ENCODE data around the gene MAP4. TPM values are rescaled to one million over a fixed set of nuclear protein-coding genes. Genes with fewer than 3 reads are reported as not detected.

Gene MAP4
- total RNA-seq, 1 donor from 2014 or later, result 471 TPM

DNA sequence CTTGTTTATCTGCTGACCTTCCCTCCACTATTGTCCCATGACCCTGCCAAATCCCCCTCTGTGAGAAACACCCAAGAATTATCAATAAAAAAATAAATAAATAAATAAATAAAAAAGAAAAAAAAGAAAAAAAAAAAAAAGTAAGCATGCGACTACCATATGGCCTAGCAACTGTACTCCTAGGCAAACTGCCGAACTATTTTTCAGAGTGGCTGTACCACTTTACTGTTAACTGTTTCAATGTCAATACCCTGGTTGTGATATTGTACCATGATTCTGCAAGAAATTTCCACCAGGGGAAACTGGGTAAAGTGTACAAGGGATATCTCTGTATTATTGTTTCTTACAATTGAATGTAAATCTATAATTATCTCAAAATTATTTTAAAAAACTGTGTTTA, 41.3 kb upstream of the MAP4 start:
- no peaks in the 10 kb centered on the region for H3K27me3 ChIP-seq (ENCODE audit: insufficient read depth, low read length)
- no peak overlapping the region for H3K4me2 ChIP-seq (ENCODE audit: low read length)
- no peaks in the 10 kb centered on the region for H3K9me3 ChIP-seq (ENCODE audit: insufficient read depth, low read depth, low read length)
- H3K27ac ChIP-seq (ENCODE audit: low read depth, low read length), result peak overlapping the region; percentile 24
- no peak overlapping the region for H2AFZ ChIP-seq (ENCODE audit: low read depth, low read length)
- no peak for TF ChIP-seq EZH2 (IDR thresholded peaks at IDR 0.05; ENCODE audit: insufficient read depth, low read length)
- TF ChIP-seq, protein P1, sequence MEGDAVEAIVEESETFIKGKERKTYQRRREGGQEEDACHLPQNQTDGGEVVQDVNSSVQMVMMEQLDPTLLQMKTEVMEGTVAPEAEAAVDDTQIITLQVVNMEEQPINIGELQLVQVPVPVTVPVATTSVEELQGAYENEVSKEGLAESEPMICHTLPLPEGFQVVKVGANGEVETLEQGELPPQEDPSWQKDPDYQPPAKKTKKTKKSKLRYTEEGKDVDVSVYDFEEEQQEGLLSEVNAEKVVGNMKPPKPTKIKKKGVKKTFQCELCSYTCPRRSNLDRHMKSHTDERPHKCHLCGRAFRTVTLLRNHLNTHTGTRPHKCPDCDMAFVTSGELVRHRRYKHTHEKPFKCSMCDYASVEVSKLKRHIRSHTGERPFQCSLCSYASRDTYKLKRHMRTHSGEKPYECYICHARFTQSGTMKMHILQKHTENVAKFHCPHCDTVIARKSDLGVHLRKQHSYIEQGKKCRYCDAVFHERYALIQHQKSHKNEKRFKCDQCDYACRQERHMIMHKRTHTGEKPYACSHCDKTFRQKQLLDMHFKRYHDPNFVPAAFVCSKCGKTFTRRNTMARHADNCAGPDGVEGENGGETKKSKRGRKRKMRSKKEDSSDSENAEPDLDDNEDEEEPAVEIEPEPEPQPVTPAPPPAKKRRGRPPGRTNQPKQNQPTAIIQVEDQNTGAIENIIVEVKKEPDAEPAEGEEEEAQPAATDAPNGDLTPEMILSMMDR (IDR thresholded peaks at IDR 0.05; ENCODE audit: insufficient read depth, low read depth, low read length), result no peak
- peaks cover 68% of the 10 kb centered on the region for H3K79me2 ChIP-seq (ENCODE audit: insufficient read depth, low read length)
- FAIRE-seq (no peak), DNase-seq (ENCODE audit: low read depth) (no peak)
- Mint-ChIP-seq H3K4me1 (ENCODE audit: low read depth, unreplicated experiment) (peaks cover 11% of the 10 kb centered on the region), H3K36me3 (ENCODE audit: low read depth, unreplicated experiment) (peaks cover 16% of the 10 kb centered on the region), H3K27ac (ENCODE audit: unreplicated experiment) (no peak overlapping the region), H3K27me3 (ENCODE audit: low read depth, unreplicated experiment) (no peaks in the 10 kb centered on the region), H3K9me3 (ENCODE audit: unreplicated experiment) (peaks cover 7% of the 10 kb centered on the region), H3K4me3 (ENCODE audit: unreplicated experiment) (no peak overlapping the region)
- H3K4me3 ChIP-seq (ENCODE audit: insufficient read depth, low read depth, low read length), result no peak overlapping the region
- no peaks in the 10 kb centered on the region for H3K4me1 ChIP-seq (ENCODE audit: insufficient read depth, low read length)
- peaks cover 5% of the 10 kb centered on the region for H3K36me3 ChIP-seq (ENCODE audit: insufficient read depth, low read length)
- H3K9ac ChIP-seq (ENCODE audit: low read length), result no peak overlapping the region
- H4K20me1 ChIP-seq (ENCODE audit: insufficient read depth, low read length), result peaks cover 52% of the 10 kb centered on the region

DNA sequence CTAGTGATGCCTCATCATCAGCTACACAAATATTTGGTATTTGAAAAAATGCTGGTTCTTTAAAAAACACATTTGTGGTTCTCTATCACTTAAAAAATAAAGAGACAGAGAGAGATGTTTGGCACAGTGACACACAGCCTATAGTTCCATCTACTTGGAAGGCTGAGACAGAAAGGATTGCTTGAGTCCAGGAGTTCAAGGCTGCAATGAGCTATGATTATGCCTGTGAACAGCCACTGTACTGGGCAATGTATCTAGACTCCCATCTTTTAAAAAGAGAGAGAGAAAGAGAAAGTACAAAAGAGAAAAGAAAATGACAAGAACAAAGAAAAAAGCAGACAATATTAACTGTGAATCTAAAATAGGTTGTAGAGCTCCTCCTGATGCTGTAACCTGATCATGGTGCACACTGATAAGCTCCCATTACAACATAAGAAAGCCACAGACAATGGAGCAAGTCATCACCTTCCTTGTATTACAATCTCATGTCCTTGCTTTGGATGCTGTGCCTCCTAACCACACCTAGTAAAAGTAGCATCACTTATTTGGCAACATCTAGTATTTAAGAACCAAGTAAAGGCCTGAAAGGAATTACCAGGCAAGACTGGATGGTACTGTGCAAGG, 31.7 kb upstream of the MAP4 start:
- no peaks in the 10 kb centered on the region for H3K9me3 ChIP-seq (ENCODE audit: insufficient read depth, low read depth, low read length)
- H3K27me3 ChIP-seq (ENCODE audit: insufficient read depth, low read length), result no peaks in the 10 kb centered on the region
- Mint-ChIP-seq H3K27ac (ENCODE audit: unreplicated experiment) (peak overlapping the region; percentile 34), H3K9me3 (ENCODE audit: unreplicated experiment) (no peaks in the 10 kb centered on the region), H3K4me1 (ENCODE audit: low read depth, unreplicated experiment) (peaks cover 18% of the 10 kb centered on the region), H3K4me3 (ENCODE audit: unreplicated experiment) (no peak overlapping the region), H3K36me3 (ENCODE audit: low read depth, unreplicated experiment) (peaks cover 27% of the 10 kb centered on the region), H3K27me3 (ENCODE audit: low read depth, unreplicated experiment) (no peaks in the 10 kb centered on the region)
- H3K36me3 ChIP-seq (ENCODE audit: insufficient read depth, low read length), result peaks cover 10% of the 10 kb centered on the region
- H3K4me3 ChIP-seq (ENCODE audit: insufficient read depth, low read depth, low read length), result no peak overlapping the region
- no peak overlapping the region for H3K9ac ChIP-seq (ENCODE audit: low read length)
- peaks cover 79% of the 10 kb centered on the region for H4K20me1 ChIP-seq (ENCODE audit: insufficient read depth, low read length)
- TF ChIP-seq, protein P1 (IDR thresholded peaks at IDR 0.05; ENCODE audit: insufficient read depth, low read depth, low read length), result no peak
- TF ChIP-seq EZH2 (IDR thresholded peaks at IDR 0.05; ENCODE audit: insufficient read depth, low read length), result no peak
- FAIRE-seq (no peak), DNase-seq (ENCODE audit: low read depth) (peak; percentile 75)
- H3K79me2 ChIP-seq (ENCODE audit: insufficient read depth, low read length), result peaks cover 93% of the 10 kb centered on the region
- no peak overlapping the region for H2AFZ ChIP-seq (ENCODE audit: low read depth, low read length)
- H3K4me2 ChIP-seq (ENCODE audit: low read length), result no peak overlapping the region
- H3K27ac ChIP-seq (ENCODE audit: low read depth, low read length), result no peak overlapping the region
- no peaks in the 10 kb centered on the region for H3K4me1 ChIP-seq (ENCODE audit: insufficient read depth, low read length)

DNA sequence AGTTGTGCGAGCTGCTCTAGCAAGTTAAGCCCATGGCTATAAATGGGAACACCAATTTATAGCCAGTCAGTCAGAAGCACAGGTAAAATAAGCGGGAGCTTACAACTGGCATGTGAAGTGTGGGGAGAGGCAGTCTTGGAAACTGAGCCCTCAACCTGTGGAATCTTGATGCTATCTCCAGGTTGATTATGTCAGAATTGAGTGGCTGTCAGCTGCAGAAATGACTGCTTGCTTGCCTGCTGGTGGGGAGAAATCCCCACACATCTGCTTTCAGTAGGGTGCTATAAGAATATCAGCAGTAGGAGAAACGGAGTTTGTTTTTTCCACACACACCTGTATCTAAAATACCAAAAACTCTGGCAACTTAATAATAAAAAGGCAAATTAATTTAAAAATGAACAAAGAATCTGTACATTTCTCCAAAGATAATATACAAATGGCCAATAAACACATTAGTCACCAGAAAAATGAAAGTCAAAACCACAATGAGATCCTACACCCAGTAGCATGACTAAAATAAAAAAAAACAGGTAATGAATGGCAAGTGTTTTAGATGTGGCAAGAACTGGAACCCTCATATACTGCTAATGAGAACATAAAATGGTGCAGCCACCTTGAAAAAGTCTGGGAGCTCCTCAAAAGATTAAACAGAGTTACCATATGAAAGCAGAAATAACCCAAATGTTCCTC, 26.0 kb upstream of the MAP4 start:
- Histone ChIP-seq H3K36me3 (ENCODE audit: insufficient read depth, low read length) (peaks cover under 1% of the 10 kb centered on the region), H3K4me3 (ENCODE audit: insufficient read depth, low read depth, low read length) (no peak overlapping the region), H4K20me1 (ENCODE audit: insufficient read depth, low read length) (peaks cover 74% of the 10 kb centered on the region), H2AFZ (ENCODE audit: low read depth, low read length) (no peak overlapping the region), H3K4me2 (ENCODE audit: low read length) (no peak overlapping the region), H3K79me2 (ENCODE audit: insufficient read depth, low read length) (peaks cover 90% of the 10 kb centered on the region), H3K9ac (ENCODE audit: low read length) (no peak overlapping the region), H3K9me3 (ENCODE audit: insufficient read depth, low read depth, low read length) (no peaks in the 10 kb centered on the region), H3K27ac (ENCODE audit: low read depth, low read length) (peak overlapping the region; percentile 8), H3K27me3 (ENCODE audit: insufficient read depth, low read length) (no peaks in the 10 kb centered on the region), H3K4me1 (ENCODE audit: insufficient read depth, low read length) (peaks cover 24% of the 10 kb centered on the region)
- TF ChIP-seq, protein P1 (IDR thresholded peaks at IDR 0.05; ENCODE audit: insufficient read depth, low read depth, low read length), result no peak
- no peak for TF ChIP-seq EZH2 (IDR thresholded peaks at IDR 0.05; ENCODE audit: insufficient read depth, low read length)
- FAIRE-seq, result no peak
- peak overlapping the region; percentile 24 for H3K27ac Mint-ChIP-seq (ENCODE audit: unreplicated experiment)
- H3K36me3 Mint-ChIP-seq (ENCODE audit: low read depth, unreplicated experiment), result peaks cover 9% of the 10 kb centered on the region
- H3K4me1 Mint-ChIP-seq (ENCODE audit: low read depth, unreplicated experiment), result peaks cover 29% of the 10 kb centered on the region
- peak overlapping the region; percentile 11 for H3K4me3 Mint-ChIP-seq (ENCODE audit: unreplicated experiment)
- H3K27me3 Mint-ChIP-seq (ENCODE audit: low read depth, unreplicated experiment), result no peaks in the 10 kb centered on the region
- no peaks in the 10 kb centered on the region for H3K9me3 Mint-ChIP-seq (ENCODE audit: unreplicated experiment)
- peak; percentile 52 for DNase-seq (ENCODE audit: low read depth)

All from astrocyte (in vitro differentiated cells and primary cell).